ENCODE measurements around the gene PC. TPM values are rescaled to one million over a fixed set of nuclear protein-coding genes. Genes with fewer than 3 reads are reported as not detected.

Gene PC
- total RNA-seq, 2 donors from 2014 or later: 8.0 to 12.7 TPM

DNA sequence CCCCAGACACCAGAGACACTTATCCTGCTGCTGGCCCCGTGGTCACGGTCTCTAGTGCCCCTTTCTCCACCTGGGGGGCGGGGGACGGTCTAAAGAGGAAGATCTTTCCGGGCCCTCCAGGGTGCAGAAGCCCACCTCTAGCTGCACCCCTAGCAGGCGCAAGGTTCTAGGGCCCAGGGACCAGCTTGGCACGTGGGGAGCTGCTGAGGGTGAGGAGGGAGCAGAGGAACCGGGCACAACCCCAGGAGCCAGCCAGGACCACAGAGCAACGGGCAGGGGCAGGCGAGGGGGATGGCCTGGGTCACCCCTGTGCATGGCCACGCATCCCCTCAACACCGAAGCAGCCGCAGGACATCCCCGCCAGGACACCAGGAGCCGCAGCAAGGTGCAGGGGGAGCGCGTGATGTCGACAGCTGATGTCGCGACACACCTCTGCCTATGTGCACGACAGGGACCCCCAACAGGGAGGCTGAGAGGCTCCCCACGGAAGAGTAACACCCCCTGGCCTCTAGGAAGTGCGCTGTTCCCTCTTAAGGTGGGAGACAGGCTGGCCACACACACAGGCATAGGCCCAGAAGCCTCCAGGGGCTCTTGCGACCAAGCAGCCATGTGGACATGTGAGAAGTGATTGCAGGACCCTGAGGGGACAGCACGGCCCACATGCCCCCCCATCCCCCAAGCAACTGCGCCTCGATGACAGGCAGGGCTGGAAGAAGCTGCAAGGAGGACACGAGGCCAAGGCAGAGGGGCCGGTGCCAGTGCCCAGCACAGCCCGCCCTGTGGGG lies 96.2 kb downstream of the PC start:
- no peaks in the 10 kb centered on the region for H3K27me3 ChIP-seq (replicated peaks; ENCODE audit: insufficient read depth)
- H3K36me3 ChIP-seq: no peaks in the 10 kb centered on the region
- no peaks in the 10 kb centered on the region for H3K9me3 ChIP-seq
- no peak for DNase-seq (ENCODE audit: low spot score)
- TF ChIP-seq, protein P1, sequence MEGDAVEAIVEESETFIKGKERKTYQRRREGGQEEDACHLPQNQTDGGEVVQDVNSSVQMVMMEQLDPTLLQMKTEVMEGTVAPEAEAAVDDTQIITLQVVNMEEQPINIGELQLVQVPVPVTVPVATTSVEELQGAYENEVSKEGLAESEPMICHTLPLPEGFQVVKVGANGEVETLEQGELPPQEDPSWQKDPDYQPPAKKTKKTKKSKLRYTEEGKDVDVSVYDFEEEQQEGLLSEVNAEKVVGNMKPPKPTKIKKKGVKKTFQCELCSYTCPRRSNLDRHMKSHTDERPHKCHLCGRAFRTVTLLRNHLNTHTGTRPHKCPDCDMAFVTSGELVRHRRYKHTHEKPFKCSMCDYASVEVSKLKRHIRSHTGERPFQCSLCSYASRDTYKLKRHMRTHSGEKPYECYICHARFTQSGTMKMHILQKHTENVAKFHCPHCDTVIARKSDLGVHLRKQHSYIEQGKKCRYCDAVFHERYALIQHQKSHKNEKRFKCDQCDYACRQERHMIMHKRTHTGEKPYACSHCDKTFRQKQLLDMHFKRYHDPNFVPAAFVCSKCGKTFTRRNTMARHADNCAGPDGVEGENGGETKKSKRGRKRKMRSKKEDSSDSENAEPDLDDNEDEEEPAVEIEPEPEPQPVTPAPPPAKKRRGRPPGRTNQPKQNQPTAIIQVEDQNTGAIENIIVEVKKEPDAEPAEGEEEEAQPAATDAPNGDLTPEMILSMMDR (IDR thresholded peaks at IDR 0.05): no peak
- no peak overlapping the region for H3K27ac ChIP-seq
- no peaks in the 10 kb centered on the region for H3K4me1 ChIP-seq (ENCODE audit: control insufficient read depth in 1 of 2, low read depth in 2 of 2)
- ATAC-seq (ENCODE audit: insufficient number of reproducible peaks, low FRiP score, low read depth): no peak
- H3K4me3 ChIP-seq: no peak overlapping the region

DNA sequence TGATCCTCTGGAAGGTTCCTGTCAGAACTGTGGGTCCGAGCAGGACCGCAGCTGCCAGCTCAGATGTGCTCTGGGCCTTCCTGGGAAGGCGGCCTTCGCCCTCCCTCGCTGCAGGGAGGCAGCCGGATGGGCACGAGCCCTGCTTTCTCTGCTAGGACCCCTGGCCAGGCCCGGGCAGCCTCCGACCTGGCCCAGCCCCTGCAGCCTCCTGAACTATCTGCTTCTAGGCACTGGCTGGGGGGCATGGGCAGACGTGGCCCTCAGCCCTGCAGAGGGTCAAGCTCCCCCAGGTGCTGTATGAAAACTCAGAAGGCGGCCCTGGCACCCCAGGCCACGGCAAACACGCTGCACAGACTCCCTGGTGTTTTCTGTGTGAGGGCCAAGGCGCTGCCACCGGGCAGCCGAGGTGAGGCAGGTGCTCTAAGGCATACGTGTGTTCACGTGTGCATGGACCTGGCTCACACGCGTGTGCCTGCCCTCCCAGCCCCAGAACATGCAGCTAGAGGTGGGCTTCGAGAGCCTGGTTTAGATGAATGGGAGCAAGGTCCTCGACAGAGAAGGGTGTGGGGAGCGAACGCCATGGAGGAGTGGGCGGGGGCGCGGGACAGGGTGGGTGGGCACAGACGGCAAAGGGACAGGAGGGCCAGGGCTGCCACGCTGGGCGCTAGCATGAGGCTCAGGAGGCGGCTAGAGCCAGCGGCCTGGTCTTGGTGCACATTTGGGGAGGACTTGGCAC lies 97.0 kb downstream of the PC start:
- no peaks in the 10 kb centered on the region for H3K36me3 ChIP-seq
- DNase-seq (ENCODE audit: low spot score): no peak
- no peaks in the 10 kb centered on the region for H3K4me1 ChIP-seq (ENCODE audit: control insufficient read depth in 1 of 2, low read depth in 2 of 2)

GRCh38 chr11:66860449-66860831 lies 97.7 kb downstream of the PC start:
- no peaks in the 10 kb centered on the region for H3K27me3 ChIP-seq (replicated peaks; ENCODE audit: insufficient read depth)
- no peak for DNase-seq (ENCODE audit: low spot score)
- TF ChIP-seq, protein P1 (IDR thresholded peaks at IDR 0.05): no peak
- no peaks in the 10 kb centered on the region for H3K36me3 ChIP-seq
- no peak overlapping the region for H3K4me3 ChIP-seq
- H3K9me3 ChIP-seq: no peaks in the 10 kb centered on the region
- H3K27ac ChIP-seq: no peak overlapping the region
- ATAC-seq (ENCODE audit: insufficient number of reproducible peaks, low FRiP score, low read depth): no peak
- peaks cover 2 to 4% of the 10 kb centered on the region in 2 donors for H3K4me1 ChIP-seq (ENCODE audit: control insufficient read depth in 1 of 2, low read depth in 2 of 2)

More for the DNA sequence above, 97.0 kb downstream of the PC start:
- TF ChIP-seq, protein P1 (IDR thresholded peaks at IDR 0.05): no peak
- Histone ChIP-seq H3K27me3 (replicated peaks; ENCODE audit: insufficient read depth) (no peaks in the 10 kb centered on the region), H3K9me3 (no peaks in the 10 kb centered on the region), H3K4me3 (no peak overlapping the region), H3K27ac (no peak overlapping the region)
- ATAC-seq (ENCODE audit: insufficient number of reproducible peaks, low FRiP score, low read depth): no peak

DNA sequence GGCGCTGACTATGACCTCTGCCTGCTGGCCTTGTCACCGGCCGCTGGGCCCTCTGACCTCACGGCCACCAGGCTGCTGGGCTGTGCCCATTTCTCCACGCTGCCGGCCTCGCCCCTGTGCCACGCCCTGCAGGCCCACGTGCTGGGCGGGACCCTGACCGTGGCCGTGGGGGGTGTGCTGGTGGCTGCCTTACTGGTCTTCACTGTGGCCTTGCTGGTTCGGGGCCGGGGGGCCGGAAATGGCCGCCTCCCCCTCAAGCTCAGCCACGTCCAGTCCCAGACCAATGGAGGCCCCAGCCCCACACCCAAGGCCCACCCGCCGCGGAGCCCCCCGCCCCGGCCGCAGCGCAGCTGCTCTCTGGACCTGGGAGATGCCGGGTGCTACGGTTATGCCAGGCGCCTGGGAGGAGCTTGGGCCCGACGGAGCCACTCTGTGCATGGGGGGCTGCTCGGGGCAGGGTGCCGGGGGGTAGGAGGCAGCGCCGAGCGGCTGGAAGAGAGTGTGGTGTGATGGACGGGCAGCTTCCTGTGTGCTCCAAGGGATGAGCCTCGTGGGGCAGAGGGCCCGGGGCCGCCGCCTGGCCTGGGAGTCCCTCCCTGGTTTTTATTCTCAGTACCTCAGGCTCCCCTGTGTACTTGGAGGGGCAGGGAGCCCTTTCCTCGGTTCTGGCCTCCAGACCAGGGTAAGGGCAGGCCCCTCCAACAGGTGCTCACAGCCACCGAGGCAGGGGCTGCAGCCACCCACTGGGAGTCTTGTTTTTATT lies 98.3 kb downstream of the PC start:
- TF ChIP-seq, protein P1 (IDR thresholded peaks at IDR 0.05): no peak
- ATAC-seq (ENCODE audit: insufficient number of reproducible peaks, low FRiP score, low read depth): no peak
- no peaks in the 10 kb centered on the region for H3K27me3 ChIP-seq (replicated peaks; ENCODE audit: insufficient read depth)
- H3K27ac ChIP-seq: no peak overlapping the region
- no peaks in the 10 kb centered on the region for H3K36me3 ChIP-seq
- no peak overlapping the region for H3K4me3 ChIP-seq
- no peaks in the 10 kb centered on the region for H3K9me3 ChIP-seq
- H3K4me1 ChIP-seq (ENCODE audit: control insufficient read depth in 1 of 2, low read depth in 2 of 2): peaks cover 4 to 9% of the 10 kb centered on the region in 2 donors
- no peak for DNase-seq (ENCODE audit: low spot score)

All from thoracic aorta (tissue), 2 donors.